SW 1271 (cell line): ENCODE data around the gene NRXN3.

Experiments
- DNase-seq, 2 experiments: peaks; one replicate each; lab custom pipeline; 2025; lab: John Stamatoyannopoulos, UW

The NRXN3 gene

GRCh38 chr14:79581912-79582576 is 1411.9 kb downstream of the NRXN3 start:
- DNase-seq = peak in 1 of 2 experiments; percentile 45

DNA sequence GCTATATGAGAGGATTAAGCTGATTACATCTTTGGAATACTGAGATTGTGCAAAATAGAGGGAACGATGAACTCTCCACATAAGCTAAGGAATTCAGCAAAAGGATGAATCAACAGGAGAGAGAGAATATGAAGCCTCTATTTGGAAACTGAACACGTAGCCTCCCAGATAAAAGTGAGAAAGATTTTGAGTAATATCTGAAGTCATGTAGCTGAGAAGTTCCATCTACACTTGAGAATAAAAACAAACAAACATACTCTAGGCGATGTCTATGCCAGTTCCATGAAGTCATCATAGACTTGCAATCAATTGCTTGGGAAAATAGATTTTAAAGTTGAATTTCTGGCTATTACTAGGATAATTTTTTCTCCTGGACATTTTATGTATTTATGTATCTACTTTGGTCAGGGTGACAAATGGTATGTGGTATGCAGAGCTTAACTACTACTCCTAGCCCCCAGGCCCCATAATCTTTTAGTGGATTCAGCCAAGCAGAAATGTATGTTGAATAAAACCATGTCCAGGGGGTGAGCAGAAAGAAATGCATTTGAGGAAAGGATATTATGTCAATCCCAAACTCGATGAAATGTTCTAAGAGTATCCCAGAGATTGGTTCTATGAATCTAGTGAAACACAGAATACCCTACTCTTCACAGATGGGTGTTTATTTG is 1413.7 kb downstream of the NRXN3 start:
- no peak for DNase-seq

- peak; percentile 37 to 59 for DNase-seq
Observed at GRCh38 chr14:79584679-79585078, 1414.5 kb downstream of the NRXN3 start.

GRCh38 chr14:79585845-79586244 is 1415.7 kb downstream of the NRXN3 start:
- peak in 1 of 2 experiments; percentile 40 for DNase-seq

DNA sequence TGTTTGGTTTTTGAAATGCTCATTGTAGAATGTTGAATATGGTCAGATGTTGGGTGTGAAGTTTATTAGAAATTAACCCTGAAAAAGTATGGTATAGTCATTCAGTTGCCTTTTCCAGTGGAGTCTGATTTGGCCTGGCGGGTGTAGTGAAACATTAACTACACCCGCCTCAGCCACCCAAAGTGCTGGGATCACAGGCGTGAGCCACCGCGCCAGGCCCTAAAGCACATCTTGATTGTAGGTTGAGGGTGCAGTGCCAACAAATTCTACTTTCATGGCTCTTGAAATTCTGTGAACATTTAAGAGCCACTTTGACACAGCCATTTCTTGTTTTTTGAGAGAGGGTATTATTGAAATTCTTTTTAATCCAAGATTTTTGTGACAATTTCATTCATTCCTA is 1416.2 kb downstream of the NRXN3 start:
- no peak for DNase-seq

GRCh38 chr14:79586989-79587598 is 1416.9 kb downstream of the NRXN3 start:
- DNase-seq = no peak

GRCh38 chr14:79587875-79588274 is 1417.7 kb downstream of the NRXN3 start:
- DNase-seq = no peak

DNA sequence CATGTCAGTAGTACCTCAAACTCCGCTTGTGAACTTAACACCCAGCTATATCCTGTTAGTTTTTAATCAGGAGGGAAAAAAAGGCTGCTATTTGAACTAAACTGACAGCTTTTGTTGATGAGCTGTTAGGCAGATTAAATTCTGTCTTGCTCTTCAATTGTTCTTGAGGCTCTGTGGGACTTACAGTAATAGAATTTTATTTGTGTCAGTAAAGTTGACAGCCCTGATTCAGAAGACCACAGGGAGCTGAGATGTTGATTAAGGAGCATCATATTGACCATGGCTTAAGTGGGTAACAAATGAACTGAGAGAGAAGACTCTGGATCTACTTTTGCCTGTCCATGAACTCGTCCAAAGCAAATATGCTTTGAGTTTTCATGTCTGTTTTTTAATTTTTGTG is 1418.2 kb downstream of the NRXN3 start:
- no peak for DNase-seq

DNA sequence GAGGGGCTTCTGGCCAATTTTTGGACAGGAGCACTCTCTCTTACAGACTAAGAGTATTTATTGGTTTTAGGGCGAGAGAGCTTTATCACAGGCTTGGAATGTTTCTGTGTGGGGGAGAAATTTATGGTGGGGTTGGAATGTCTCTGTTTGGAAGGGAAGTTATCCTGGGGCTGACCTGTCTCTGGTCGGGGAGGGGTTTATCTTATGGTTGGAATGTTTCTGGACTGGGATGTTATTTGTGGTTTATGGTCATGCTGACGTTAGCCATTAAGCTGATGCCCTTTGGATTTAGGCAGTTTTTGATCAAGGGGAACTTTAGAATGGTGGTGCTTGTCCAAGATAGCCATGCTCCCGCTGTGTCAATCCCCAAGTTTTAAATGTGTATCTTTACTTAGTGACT is 1426.4 kb downstream of the NRXN3 start:
- no peak for DNase-seq

GRCh38 chr14:79597566-79597965 is 1427.4 kb downstream of the NRXN3 start:
- no peak for DNase-seq

DNA sequence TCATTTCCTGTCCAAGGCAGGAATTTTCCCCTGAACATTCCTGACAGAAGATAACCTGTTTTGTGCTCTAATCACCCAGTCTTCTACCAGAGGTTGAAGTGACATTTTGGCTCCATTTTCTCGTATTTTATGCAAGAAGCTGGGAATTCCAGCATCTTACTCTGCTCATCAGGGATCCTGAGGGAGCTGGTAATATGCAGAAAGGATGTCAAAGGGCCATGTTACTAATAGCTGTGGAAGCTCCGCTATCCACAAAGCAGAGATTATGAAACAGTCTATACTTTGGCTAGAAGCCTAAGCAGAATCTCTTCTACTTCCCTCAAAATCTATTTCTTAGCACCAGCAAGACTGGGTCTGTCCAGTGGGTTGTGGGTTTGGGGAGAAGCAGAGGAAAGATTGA is 1428.2 kb downstream of the NRXN3 start:
- DNase-seq = no peak

GRCh38 chr14:79599239-79599638 is 1429.1 kb downstream of the NRXN3 start:
- no peak for DNase-seq

DNA sequence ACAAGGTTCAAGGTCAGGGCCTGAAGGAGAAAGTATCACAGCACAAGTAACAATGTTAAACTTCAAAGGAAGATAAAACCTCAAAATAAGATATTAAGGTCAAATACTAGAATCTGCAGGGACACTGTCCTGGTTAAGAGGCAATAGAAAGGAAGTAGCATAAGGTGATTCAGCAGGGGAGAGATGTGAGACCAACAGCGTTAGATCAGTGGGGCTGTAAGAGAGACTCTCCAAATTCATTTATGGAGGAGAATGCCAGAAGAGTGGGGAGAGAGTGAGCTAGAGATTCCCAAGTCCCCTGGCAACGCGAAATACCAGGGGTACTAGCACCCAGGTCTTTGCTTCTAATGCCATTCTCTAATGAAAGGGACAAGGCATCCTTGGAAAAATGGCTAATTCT is 1430.2 kb downstream of the NRXN3 start:
- no peak for DNase-seq

DNA sequence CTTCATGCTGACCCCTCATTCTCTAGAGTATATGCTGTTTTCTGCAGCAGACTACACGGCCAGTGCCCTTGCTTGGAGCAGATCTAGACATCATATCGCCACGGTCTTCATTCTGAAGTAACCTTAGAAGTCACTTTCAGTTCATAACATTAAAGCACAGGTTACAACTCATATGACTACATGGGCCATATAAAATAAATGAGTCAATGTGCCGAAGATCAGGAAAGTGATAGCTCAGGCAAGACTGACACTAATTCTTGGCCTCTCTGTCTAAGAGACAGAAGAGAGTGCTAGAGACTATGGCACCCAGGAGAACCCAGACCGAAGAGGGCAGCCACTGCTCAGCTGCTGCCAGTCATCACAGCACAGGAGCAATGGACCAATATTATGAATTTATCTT is 1431.4 kb downstream of the NRXN3 start:
- no peak for DNase-seq

DNA sequence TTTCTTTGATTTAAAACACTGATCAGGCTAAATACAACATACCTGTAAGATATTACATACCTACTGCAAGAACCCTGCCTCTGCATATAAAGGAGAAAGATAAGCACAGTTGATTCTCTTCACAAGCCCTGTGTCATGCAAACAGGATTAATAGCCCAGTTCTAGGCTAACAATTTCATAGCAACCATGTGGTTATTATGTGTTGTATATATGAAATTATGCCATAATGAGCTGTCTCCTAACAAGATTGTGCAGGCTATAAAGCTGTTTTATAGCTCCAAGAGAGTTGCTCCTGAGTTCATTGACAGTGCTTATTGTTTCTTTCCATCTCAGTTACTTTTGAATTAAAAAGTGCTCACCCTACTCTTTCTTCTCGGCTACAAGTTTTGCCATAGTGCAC is 1431.9 kb downstream of the NRXN3 start:
- no peak for DNase-seq

GRCh38 chr14:79602742-79603141 is 1432.6 kb downstream of the NRXN3 start:
- DNase-seq = no peak

- DNase-seq = no peak
Observed at GRCh38 chr14:79605849-79606248, 1435.7 kb downstream of the NRXN3 start.

DNA sequence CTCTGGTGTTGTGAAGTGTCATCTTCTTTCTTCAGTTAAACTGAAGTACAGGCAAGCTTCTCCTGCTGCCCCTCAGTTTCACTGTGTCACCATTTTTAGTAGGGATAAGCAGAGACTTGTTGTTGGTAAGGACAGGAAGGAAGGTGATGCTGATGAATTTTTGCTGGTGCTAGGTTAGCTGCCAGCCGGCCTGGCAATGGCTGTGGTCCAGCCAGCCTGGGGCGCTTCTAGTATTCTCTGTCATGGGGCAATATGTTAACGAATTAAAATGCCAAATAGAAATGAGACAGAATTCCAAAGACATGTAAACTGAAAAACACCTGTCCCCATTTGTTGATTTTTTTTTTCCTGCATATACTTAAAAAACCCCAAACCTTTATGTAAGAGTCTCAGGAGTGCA is 1438.3 kb downstream of the NRXN3 start:
- no peak for DNase-seq

DNA sequence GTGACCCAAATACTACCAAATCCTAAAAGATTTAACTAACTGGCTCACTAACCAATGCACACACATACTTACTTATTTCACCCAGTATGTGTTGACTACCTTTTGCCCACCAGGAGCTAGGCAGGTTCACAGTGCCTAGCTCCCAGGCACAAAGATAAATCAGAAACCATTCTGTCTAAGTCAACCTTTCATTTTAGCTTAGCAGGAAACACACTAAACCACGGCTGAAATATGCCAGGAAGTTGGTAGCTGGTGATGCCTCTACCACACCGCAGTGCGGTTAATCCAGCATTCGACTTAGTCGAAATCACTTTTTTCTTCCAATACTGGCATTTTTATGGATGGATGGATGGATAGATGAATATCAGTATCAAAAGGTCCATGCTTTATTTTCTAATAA is 1443.5 kb downstream of the NRXN3 start:
- DNase-seq = no peak

- DNase-seq = no peak
Observed at GRCh38 chr14:79614448-79614847, 1444.3 kb downstream of the NRXN3 start.

GRCh38 chr14:79627058-79627457 is 1456.9 kb downstream of the NRXN3 start:
- DNase-seq = no peak

DNA sequence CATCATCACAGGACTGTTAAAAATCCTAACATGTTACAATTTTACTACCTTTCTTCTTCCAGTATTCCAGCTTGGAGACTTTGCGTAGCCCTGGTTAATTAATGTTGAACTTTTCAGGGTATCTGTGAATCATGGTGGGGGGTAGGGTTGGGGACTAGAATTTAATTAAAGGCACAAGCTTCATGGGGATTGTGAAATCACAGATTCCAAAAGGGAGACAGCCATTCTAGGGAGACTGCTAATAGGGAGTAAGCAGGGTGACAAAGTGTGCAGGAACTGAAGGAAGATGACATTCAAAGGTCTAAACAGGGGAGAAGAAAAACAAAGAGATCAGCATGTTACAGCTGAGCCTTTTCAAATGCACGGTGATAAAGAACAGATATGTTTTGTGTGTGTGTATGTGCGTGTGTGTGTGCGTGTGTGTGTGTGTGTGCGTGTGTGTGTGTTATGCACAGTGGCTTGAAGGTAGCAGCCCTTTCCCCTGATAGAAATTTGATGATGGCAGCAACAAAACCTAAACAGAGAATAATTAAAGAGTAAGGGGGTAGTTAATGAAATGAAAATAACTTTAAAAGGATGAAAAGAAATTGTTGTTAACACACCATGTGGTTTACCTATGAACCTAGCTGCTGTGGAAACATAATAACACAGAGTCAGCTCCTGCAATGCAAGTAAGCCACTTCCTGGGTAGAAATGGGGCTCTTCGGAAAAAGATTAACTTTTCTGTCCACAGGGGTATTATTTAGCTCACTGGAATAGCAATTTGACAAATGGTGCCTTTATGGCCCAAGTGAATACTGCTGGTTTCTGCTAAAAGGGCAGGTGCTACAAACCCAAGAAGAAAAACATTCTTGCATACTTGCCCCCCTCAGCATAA is 1459.5 kb downstream of the NRXN3 start:
- DNase-seq = no peak
